ENCODE results near the gene GRAMD1B. TPM values are rescaled to one million over a fixed set of nuclear protein-coding genes. Genes with fewer than 3 reads are reported as not detected.

The GRAMD1B gene
- total RNA-seq, 6 donors from 2014 or later: 5.8 to 132 (median 10.1) TPM

DNA sequence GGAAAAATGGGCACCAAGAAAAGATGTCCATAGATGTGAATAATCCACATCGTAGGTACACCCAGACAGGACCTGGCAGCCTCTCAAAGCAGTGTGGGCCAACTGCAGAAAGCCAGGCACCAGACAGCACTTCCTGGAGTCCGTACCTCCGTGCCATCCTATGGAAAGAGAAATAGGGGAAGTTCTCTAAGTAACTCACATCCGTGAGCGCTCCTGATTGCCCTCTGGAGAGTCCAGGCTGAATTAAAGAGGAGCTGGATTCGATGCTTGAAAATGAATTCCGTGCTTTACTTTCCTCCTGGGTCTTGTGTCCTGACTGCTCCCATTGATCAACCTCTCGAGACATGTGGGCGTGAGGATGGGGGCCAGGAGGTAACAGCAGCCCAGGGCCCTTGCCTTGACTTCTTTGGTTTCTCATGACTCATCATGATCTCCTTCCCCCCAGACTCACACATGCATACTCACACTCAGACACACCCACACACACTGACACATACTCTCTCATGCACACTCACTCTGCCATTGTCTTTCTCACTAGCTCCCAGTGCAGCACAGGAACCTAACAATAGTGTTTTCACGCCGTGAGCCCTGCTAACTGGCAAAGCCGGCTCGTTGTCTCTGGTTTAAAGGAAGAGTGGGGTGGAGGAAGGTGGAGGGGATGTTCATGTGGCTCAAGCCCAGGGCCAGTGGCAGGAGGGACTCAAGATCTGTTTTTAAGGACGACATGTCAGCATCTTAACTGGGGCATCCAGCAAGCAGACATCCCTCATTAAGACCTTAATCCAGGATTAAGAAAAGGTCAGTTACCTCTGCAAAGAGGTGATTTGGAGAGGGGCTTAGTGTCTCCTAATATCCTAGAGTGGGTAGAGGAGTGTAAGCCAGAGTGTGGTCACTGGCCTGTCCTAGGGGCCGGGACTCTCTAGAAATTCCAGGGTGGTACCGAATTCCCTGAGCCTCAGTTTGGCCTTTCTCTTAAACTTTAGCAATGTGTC is 120.2 kb downstream of the GRAMD1B start:
- no peak overlapping the region for H3K4me3 ChIP-seq
- DNase-seq: no peak
- no peaks in the 10 kb centered on the region for H3K27me3 ChIP-seq
- H3K9me3 ChIP-seq: no peaks in the 10 kb centered on the region
- no peak for ATAC-seq (ENCODE audit: low FRiP score in 2 of 2)
- no peaks in the 10 kb centered on the region for H3K36me3 ChIP-seq
- no peak for TF ChIP-seq EP300 (IDR thresholded peaks at IDR 0.05)
- TF ChIP-seq, protein P1, sequence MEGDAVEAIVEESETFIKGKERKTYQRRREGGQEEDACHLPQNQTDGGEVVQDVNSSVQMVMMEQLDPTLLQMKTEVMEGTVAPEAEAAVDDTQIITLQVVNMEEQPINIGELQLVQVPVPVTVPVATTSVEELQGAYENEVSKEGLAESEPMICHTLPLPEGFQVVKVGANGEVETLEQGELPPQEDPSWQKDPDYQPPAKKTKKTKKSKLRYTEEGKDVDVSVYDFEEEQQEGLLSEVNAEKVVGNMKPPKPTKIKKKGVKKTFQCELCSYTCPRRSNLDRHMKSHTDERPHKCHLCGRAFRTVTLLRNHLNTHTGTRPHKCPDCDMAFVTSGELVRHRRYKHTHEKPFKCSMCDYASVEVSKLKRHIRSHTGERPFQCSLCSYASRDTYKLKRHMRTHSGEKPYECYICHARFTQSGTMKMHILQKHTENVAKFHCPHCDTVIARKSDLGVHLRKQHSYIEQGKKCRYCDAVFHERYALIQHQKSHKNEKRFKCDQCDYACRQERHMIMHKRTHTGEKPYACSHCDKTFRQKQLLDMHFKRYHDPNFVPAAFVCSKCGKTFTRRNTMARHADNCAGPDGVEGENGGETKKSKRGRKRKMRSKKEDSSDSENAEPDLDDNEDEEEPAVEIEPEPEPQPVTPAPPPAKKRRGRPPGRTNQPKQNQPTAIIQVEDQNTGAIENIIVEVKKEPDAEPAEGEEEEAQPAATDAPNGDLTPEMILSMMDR (IDR thresholded peaks at IDR 0.05): no peak
- TF ChIP-seq POLR2AphosphoS5 (IDR thresholded peaks at IDR 0.05): no peak
- TF ChIP-seq POLR2A (IDR thresholded peaks at IDR 0.05): no peak
- no peaks in the 10 kb centered on the region for H3K4me1 ChIP-seq
- H3K27ac ChIP-seq: no peak overlapping the region
- WGBS, 2 donors: 64 to 71% methylated on average over 16 of the region's 16 CpGs

DNA sequence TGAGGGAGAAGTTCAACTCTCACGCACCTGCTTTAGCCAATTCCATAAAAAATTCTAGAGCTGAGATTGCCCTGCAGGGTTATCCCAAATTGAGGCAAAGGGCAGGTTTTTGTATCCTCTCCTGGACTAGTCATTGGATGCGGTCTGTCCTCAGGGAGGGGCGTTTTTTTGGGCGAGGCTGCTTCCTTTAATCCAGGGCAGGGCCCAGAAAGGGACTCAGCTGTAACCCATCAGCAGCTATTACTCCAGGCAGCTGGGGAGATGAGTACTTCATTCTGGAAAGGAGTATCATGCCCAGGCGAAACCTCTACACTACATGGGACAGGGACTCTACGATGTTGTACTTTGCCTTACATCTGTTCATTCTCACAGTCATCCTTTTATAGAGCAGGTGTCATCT is 121.0 kb downstream of the GRAMD1B start:
- no peaks in the 10 kb centered on the region for H3K27me3 ChIP-seq
- no peak overlapping the region for H3K4me3 ChIP-seq
- no peaks in the 10 kb centered on the region for H3K4me1 ChIP-seq
- no peak for ATAC-seq (ENCODE audit: low FRiP score in 2 of 2)
- no peaks in the 10 kb centered on the region for H3K36me3 ChIP-seq
- H3K27ac ChIP-seq: no peak overlapping the region
- 94% methylated on average over 5 to 6 of the region's 6 CpGs for WGBS, 2 donors
- DNase-seq: no peak
- TF ChIP-seq POLR2A (IDR thresholded peaks at IDR 0.05): no peak
- TF ChIP-seq POLR2AphosphoS5 (IDR thresholded peaks at IDR 0.05): no peak
- TF ChIP-seq, protein P1 (IDR thresholded peaks at IDR 0.05): no peak
- TF ChIP-seq EP300 (IDR thresholded peaks at IDR 0.05): no peak
- no peaks in the 10 kb centered on the region for H3K9me3 ChIP-seq

DNA sequence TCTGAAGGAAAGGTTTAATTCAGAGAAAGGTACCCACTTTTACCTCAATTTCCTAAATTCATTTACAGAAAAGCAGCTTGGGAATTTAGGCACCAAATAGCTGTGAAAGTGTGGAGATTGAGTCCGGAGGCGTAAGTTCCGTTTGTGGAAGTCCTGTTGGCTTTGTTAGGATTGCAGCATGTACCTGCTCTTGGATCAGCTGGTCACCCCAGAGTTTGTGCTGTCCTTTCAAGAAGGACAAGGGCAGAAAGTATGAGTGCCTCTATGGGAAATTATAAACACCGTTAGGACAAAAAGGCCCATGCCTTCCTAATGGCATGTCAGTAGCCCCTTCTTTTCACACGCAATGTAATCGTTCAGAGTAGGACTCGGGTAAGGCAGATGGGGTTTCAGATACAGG is 126.6 kb downstream of the GRAMD1B start:
- H3K4me1 ChIP-seq: peaks cover 0 to 18% (median 9%) of the 10 kb centered on the region in 4 donors
- no peak for TF ChIP-seq POLR2AphosphoS5 (IDR thresholded peaks at IDR 0.05)
- TF ChIP-seq, protein P1 (IDR thresholded peaks at IDR 0.05): no peak
- H3K27me3 ChIP-seq: no peaks in the 10 kb centered on the region
- DNase-seq: no peak
- 87 to 94% methylated on average over 7 of the region's 7 CpGs for WGBS, 2 donors
- H3K4me3 ChIP-seq: no peak overlapping the region
- no peak for ATAC-seq (ENCODE audit: low FRiP score in 2 of 2)
- H3K36me3 ChIP-seq: no peaks in the 10 kb centered on the region
- no peaks in the 10 kb centered on the region for H3K9me3 ChIP-seq
- no peak overlapping the region for H3K27ac ChIP-seq

DNA sequence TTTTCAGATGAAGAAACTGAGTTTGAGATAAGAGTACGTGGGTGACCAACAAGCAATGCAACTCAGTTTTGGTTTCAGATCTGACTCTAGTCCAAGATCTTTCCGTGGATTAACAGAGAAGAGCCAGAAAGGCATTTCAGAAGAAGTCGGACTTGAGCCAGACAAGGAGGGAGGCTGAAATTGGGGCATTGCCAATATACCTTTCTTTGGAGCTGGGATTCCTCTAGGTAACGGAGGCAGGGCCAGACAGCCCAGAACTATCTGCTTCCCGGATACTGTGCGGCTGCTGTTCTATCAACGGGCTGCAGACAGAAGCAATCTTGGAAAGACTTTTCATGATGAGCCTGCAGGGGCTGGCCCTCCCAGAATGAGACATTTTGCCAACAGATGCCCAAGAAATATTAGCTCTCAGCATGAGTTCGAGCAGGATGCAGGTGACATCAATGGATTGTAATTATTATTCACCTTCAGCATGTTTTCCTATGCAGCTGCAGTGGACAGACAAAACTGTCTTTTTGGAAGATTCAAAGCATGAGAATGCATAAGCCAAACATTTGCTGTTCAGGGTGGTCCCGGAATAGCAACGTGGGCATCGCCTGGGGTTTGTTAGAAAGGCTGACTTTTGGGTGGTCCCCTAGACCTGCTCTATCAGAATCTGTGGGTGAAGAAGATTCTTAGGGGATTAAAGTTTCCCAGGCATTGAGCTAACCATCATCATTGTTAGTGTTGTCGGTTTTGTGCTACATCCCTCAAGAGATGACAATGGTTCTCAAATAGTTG is 128.7 kb downstream of the GRAMD1B start:
- H3K4me1 ChIP-seq: peaks cover 0 to 18% (median 9%) of the 10 kb centered on the region in 4 donors
- 77 to 79% methylated on average over 12 of the region's 12 CpGs for WGBS, 2 donors

More for the DNA sequence above, 128.7 kb downstream of the GRAMD1B start:
- Histone ChIP-seq H3K9me3 (no peaks in the 10 kb centered on the region), H3K4me3 (no peak overlapping the region), H3K27ac (no peak overlapping the region), H3K27me3 (no peaks in the 10 kb centered on the region), H3K36me3 (no peaks in the 10 kb centered on the region)
- no peak for ATAC-seq (ENCODE audit: low FRiP score in 2 of 2)
- TF ChIP-seq EP300 (IDR thresholded peaks at IDR 0.05): no peak
- no peak for TF ChIP-seq POLR2A (IDR thresholded peaks at IDR 0.05)
- TF ChIP-seq POLR2AphosphoS5 (IDR thresholded peaks at IDR 0.05): no peak
- TF ChIP-seq, protein P1 (IDR thresholded peaks at IDR 0.05): no peak
- no peak for DNase-seq
